Stimulated activated CD8-positive, alpha-beta memory T cell treated with anti-CD3 and anti-CD28 coated beads, Interleukin-4, amount 100 ng/mL, for 4 hours (primary cell): ENCODE data around the gene BZW2.
"Not testable (repeated sequence)": the region's sequence is repeated elsewhere in the genome, so short reads cannot be mapped to it uniquely, and the experiment has no call there.

Source experiments
- DNase-seq, 2 donors: peaks; one replicate each; pipeline ENCODE4 v3.0.0-alpha.2; 2020; ENCODE audit warnings: low read depth in 2 of 2, low spot score in 1 of 2

The BZW2 gene

DNA sequence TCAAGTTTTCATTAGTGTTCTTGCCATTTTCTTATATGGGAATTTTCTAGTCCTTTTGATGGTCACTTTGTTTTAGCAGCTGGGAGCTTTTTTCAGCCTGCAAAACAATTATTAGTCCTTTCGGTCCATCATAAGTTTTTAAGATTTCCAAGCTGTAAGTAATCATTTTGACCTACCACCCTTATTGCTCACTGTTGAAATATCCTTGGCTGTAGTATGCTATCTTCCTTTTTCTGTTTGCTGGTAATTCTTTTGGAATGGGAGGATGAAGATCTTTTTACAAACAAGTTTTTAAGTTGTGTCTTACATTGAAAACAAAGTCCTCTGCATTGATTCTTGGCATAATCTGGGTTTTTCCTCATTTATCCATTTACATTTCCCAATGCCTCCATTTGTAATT, 24.0 kb downstream of the BZW2 start:
- DNase-seq = no peak

DNA sequence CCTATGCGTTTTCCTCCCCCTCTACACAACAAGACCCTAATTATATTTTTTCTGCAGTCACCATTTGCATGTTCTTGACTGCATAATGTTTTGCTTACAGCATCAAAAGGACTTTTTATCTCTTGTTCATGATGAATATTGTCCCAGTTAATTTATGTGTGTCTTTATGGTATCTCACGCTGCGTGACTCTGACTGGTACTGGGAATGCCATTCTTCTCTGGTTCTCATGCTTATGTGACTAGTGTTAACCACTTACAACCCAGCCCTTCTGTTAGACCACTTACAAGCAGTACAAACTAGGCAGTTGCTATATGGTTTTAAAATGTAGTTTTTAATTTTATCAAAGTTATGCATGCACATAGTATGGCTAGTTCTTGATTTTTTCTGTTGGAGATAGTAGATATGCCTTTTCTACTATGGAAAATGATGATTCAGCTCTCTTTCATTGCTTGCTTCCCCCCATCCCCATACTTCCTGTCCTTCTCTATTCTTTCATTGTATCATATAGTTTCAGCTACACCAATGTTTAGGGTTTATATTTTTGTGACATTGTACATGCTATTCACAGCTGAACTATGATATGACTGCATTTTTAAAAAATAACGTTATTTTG, 24.9 kb downstream of the BZW2 start:
- DNase-seq = no peak

DNA sequence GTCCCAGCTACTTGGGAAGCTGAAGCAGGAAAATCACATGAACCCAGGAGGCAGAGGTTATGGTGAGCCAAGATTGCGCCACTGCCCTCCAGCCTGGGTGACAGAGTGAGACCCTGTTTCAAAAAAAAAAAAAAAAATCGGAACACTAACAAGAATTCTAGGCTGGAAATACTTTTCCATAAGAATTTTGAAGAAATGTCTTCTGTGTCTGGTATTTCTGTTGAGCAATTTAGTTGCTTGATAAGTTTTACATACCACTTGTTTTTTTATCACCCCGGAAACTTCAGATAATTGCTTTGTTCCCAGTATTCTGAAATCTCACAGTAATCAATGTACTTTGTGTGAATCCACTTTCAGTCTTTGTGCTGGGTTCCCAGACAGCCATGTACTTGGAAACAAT, 25.8 kb downstream of the BZW2 start:
- no peak for DNase-seq

DNA sequence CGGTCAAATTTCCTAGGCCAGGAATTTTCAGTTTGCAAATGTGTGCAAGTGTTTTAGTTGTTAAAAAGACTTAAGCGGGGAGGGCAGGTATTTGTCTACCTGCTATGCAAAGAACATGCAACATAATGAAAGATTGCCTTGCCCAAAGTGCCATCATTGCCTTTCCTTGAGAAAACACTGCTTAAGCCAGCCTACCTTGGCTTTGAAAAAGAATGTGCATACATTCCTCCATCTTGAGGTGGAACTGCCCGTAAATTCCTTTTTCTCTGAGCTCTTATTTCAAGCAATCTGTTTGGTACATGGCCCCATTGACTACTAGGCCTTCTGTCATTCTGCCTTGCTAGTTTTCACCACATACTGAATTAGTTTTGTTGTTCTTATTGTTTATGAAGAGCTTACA, 29.3 kb downstream of the BZW2 start:
- no peak for DNase-seq

DNA sequence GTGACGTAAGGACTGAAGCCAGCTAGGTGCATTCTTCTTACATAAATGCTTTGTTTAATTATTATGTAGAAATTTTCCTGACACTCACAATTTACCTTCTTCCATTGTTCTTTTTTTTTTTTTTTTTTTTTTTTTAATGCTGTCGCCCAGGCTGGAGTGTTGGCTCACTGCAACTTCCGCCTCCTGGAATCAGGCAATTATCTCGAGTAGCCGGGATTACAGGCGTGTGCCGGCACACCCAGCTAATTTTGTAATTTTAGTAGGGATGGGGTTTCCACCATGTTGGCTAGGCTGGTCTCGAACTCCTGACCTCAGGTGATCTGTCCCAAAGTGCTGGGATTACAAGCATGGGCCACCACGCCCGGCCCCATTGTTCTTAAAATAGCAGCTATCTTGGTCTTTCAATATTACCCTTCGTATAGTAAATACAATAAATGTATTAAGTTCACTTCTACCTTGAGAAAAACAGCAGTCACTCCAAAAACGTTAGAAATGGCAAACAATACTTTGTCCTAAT, 32.1 kb downstream of the BZW2 start:
- DNase-seq = no peak

DNA sequence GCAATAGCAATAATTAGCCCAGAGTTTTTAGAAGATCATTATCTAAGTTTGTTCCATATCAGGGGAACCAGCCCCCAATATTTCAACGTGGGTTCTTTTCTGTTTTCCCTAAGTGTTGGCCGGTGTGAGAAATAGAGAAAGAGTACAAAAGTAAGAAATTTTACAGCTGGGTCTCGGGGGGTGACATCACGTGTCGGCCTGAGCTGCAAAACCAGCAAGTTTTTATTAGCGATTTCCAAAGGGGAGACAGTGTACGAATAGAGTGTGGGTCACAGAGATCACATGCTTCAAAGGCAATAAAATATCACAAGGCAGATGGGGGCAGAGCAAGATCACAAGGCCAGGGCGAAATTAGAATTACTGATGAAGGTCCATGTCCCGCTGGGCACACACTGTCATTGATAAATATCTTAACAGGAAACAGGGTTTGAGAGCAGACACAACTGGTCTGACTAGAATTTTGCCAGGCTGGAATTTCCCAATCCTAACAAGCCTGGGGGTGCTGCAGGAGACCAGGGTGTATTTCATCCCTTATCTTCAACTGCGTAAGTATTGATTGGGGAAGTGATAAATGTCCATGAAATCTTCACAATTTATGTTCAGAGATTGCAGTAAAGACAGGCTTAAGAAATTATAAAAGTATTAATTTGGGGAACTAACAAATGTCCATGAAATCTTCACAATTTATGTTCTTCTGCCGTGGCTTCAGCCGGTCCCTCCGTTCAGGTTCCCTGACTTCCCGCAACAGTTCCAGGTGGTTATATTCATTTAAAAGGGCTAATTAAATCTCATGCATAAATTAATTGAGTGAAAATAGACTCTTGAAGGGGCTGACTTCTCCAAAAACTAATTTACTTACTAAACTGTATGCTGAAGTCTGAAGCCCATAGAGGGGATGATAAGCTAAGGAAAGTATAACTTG, 32.9 kb downstream of the BZW2 start:
- DNase-seq = not testable (repeated sequence)

- no peak for DNase-seq
Observed at GRCh38 chr7:16684935-16685334, 39.0 kb downstream of the BZW2 start.

GRCh38 chr7:16685535-16685934, 39.6 kb downstream of the BZW2 start:
- no peak for DNase-seq

DNA sequence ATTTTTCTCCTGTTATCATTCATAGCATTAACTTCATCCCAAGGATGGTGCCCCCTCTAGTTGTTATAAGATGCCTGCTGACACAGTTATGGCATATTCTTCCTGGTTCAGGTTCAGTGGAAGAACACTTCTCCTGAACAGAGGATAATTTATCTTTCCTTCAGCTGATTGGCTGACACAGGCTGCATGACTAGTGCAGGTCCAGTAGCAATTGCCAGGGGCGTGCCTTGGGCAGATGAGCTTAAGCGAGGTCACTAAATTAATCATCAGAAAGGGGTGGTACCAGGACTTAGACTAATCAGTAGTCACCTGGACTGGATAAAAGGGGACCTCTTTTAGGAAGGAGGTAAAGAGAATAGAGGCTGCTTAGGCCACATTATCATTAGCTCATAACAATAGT, 42.3 kb downstream of the BZW2 start:
- no peak for DNase-seq

DNA sequence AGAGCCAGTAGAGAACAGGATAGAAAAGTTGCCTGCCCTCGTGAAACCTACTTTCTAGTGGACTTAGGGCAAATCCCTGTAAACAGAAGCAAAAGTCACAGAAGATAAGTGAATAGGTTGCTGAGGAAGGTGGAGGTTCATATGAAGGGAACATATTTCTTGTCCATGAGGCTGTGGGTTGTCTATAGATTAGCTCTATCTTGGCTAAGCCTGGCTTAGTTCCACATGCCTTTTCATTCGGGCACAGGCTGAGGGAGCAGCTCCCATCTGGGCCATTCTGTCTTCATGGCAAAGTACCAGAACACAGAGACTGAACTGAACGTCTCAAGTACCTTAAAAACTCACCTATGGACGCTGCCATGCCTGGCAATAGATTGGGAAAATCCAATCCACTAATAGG, 45.3 kb downstream of the BZW2 start:
- DNase-seq = no peak

GRCh38 chr7:16693601-16694318, 47.8 kb downstream of the BZW2 start:
- DNase-seq = no peak

GRCh38 chr7:16694806-16695205, 48.8 kb downstream of the BZW2 start:
- DNase-seq = no peak

- no peak for DNase-seq
Observed at GRCh38 chr7:16695621-16696237, 49.7 kb downstream of the BZW2 start.

- no peak for DNase-seq
Observed at GRCh38 chr7:16697507-16698199, 51.7 kb downstream of the BZW2 start.

- DNase-seq = no peak
Observed at GRCh38 chr7:16698200-16698905, 52.4 kb downstream of the BZW2 start.

- DNase-seq = no peak
Observed at GRCh38 chr7:16702441-16702840, 56.5 kb downstream of the BZW2 start.

- no peak for DNase-seq
Observed at GRCh38 chr7:16708511-16708910, 62.5 kb downstream of the BZW2 start.

DNA sequence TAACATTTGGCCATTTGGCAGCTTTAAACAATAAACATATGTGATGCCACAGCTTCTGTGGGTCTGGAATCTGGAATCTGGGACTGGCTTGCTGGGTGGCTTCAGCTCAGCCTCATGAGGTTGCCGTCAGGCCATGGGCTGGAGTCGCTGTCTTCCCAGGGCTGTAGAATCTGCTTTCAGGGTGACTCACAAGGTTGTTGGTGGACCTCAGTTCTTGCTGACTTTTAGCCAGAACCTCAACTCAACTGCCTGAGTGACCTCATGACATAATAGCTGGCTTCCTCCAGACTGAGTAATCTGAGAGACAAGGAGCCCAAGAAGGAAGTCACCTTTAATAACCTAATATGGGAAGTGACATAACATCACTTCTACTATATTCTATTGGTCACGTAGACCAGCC, 63.0 kb downstream of the BZW2 start:
- DNase-seq = no peak

GRCh38 chr7:16710651-16711050, 64.7 kb downstream of the BZW2 start:
- no peak for DNase-seq

DNA sequence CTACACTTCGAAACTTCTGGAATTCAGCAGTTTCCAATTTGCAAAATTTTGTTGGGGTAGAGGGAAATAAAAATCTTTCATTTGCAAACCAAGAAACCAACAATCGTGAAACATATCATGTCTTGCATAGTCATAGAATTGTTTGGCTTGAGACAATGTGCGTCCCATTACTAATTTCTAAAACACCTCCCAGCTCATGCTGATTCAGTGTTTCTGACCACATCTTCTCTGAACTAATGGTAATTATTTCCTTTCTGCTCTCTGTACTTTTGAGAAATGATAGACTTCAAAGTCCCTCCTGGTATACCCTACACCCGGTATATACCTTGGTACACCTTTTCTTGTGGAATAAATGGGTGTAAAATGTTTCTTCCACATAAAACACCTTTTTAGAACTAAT, 65.7 kb downstream of the BZW2 start:
- no peak for DNase-seq
